Osteocyte (in vitro differentiated cells): ENCODE data around the gene DNAH14. TPM values are rescaled to one million over a fixed set of nuclear protein-coding genes. Genes with fewer than 3 reads are reported as not detected.
"Not testable (repeated sequence)": the region's sequence is repeated elsewhere in the genome, so short reads cannot be mapped to it uniquely, and the experiment has no call there.

ENCODE experiments used
- DNase-seq: peaks from one replicate; pipeline ENCODE4 v3.0.0; 2021; ENCODE audit warnings: mixed read lengths; ENCODE audit not compliant: unreplicated experiment; ENCODE audit errors: extremely low spot score
- H3K27ac Mint-ChIP-seq: one replicate; pipeline ENCODE4 v1.8.0; 2021; ENCODE audit warnings: mild to moderate bottlenecking, mixed read lengths; ENCODE audit not compliant: unreplicated experiment
- H3K27me3 Mint-ChIP-seq: one replicate; pipeline ENCODE4 v1.8.0; 2021; ENCODE audit warnings: mixed read lengths; ENCODE audit not compliant: unreplicated experiment
- H3K36me3 Mint-ChIP-seq: one replicate; pipeline ENCODE4 v1.8.0; 2021; ENCODE audit warnings: mixed read lengths; ENCODE audit not compliant: unreplicated experiment
- H3K4me1 Mint-ChIP-seq: one replicate; pipeline ENCODE4 v1.8.0; 2021; ENCODE audit warnings: mixed read lengths; ENCODE audit not compliant: unreplicated experiment
- H3K4me3 Mint-ChIP-seq: one replicate; pipeline ENCODE4 v1.8.0; 2021; ENCODE audit warnings: mild to moderate bottlenecking, moderate library complexity, mixed read lengths; ENCODE audit not compliant: unreplicated experiment
- H3K9me3 Mint-ChIP-seq: one replicate; pipeline ENCODE4 v1.8.0; 2021; ENCODE audit warnings: mixed read lengths; ENCODE audit not compliant: unreplicated experiment
- CTCF ChIP-seq: fragments of 200-600 bp; sonication (generic); IDR thresholded peaks from 2 replicates; pipeline ENCODE4 v1.5.0; 2021; ENCODE audit warnings: antibody characterized with exemption, mild to moderate bottlenecking, moderate library complexity
- total RNA-seq: library from RNA; stranded (reverse); gene quantifications from 2 replicates; pipeline ENCODE4 v1.2.1, GENCODE V29; 2021

DNAH14 gene
- total RNA-seq, 1 donor from 2014 or later: 14.3 TPM

GRCh38 chr1:225121095-225121494, 191.6 kb downstream of the DNAH14 start:
- H3K27ac Mint-ChIP-seq: no peak overlapping the region

GRCh38 chr1:225131869-225132268, 202.4 kb downstream of the DNAH14 start:
- Mint-ChIP-seq H3K4me3 (no peak overlapping the region), H3K36me3 (peaks cover 5% of the 10 kb centered on the region), H3K9me3 (peaks cover 25% of the 10 kb centered on the region), H3K4me1 (no peaks in the 10 kb centered on the region), H3K27me3 (no peaks in the 10 kb centered on the region), H3K27ac (no peak overlapping the region)
- no peak for DNase-seq
- no peak for TF ChIP-seq CTCF

More at GRCh38 chr1:225121095-225121494, 191.6 kb downstream of the DNAH14 start:
- Mint-ChIP-seq H3K4me3 (no peak overlapping the region), H3K36me3 (peaks cover 16% of the 10 kb centered on the region), H3K9me3 (peaks cover 18% of the 10 kb centered on the region), H3K4me1 (no peaks in the 10 kb centered on the region), H3K27me3 (no peaks in the 10 kb centered on the region)
- no peak for TF ChIP-seq CTCF
- DNase-seq: no peak

DNA sequence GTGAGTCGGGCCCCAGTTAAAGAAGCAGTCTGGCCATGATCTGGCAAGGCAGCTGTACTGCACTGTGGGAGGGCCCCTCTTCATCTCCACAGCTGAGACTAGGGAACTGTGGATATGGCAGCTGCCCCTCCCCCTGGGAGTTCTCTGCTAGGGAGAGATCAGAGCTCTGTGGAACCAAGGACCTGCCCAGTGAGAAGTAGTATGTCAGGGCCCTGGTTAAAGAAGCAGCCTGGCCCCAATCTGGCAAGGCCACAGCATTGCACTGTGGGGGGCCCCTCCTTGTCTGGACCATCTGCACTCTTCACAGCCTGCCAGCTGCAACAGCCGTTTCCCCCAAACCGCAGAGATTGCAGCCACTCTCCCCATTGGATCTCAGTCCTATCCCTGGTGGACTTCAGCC, 208.5 kb downstream of the DNAH14 start:
- H3K27me3 Mint-ChIP-seq: no peaks in the 10 kb centered on the region

DNA sequence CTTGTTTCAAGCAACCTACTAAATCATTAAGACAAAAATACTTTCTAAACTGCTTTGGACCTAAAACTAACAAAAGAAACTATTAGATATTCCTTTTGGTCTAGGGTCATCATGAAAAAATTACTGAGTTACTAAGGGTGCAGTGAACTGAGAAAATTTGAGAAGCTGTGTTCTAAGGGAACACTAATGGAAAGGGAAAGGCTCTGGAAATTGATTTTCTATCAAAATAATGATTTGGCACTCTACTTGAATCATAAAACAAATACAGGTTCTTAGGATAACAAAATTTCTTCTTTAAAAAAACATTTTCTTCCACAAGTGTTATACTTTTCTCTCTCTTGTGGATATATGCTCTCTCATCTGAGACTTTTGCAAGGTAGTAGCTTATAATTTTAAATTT, 213.5 kb downstream of the DNAH14 start:
- Mint-ChIP-seq H3K36me3 (no peaks in the 10 kb centered on the region), H3K4me3 (no peak overlapping the region), H3K27me3 (no peaks in the 10 kb centered on the region), H3K9me3 (no peaks in the 10 kb centered on the region), H3K27ac (no peak overlapping the region), H3K4me1 (no peaks in the 10 kb centered on the region)
- TF ChIP-seq CTCF: no peak
- no peak for DNase-seq

More for the DNA sequence above, 208.5 kb downstream of the DNAH14 start:
- peaks cover 16% of the 10 kb centered on the region for H3K9me3 Mint-ChIP-seq
- TF ChIP-seq CTCF: no peak
- DNase-seq: no peak
- peaks cover 5% of the 10 kb centered on the region for H3K36me3 Mint-ChIP-seq
- no peaks in the 10 kb centered on the region for H3K4me1 Mint-ChIP-seq
- no peak overlapping the region for H3K27ac Mint-ChIP-seq
- no peak overlapping the region for H3K4me3 Mint-ChIP-seq

DNA sequence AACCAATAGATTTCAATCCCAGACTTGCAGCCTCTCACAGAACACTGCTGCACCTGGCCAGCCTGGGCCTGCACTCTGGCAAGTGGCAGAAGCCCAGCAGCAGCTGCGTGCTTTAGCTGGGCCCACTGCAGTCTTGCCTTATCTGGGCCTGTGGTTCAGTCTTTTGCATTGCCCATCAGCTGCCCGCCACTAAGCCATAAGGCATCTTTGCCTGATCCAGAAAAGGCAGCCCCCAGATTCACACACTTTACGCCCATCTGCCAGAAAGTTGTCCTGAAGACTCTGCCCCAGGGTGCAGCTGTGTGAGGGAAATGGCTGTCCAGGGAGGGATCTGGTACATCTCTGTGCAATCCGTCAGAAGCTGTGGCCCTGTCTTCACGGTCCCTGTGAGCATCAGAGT, 217.0 kb downstream of the DNAH14 start:
- Mint-ChIP-seq H3K9me3 (no peaks in the 10 kb centered on the region), H3K27ac (no peak overlapping the region), H3K4me1 (no peaks in the 10 kb centered on the region), H3K36me3 (no peaks in the 10 kb centered on the region), H3K27me3 (no peaks in the 10 kb centered on the region), H3K4me3 (no peak overlapping the region)
- no peak for TF ChIP-seq CTCF
- DNase-seq: no peak

- not testable (repeated sequence) for H3K9me3 Mint-ChIP-seq, H3K4me3 Mint-ChIP-seq, H3K27ac Mint-ChIP-seq, H3K4me1 Mint-ChIP-seq, DNase-seq, H3K27me3 Mint-ChIP-seq, H3K36me3 Mint-ChIP-seq
These were observed 218.3 kb downstream of the DNAH14 start for GRCh38 chr1:225147791-225148190.
